Dendritic cell treated with granulocyte-macrophage colony-stimulating factor and Interleukin-4, amounts not matched to agents 40 ng/mL and 50 ng/mL, for 4 days (primary cell): ENCODE data around the gene MRM3.
"Not testable (repeated sequence)": the region's sequence is repeated elsewhere in the genome, so short reads cannot be mapped to it uniquely, and the experiment has no call there.

Experiments
- H3K27ac Mint-ChIP-seq: one replicate; pipeline ENCODE4 v1.8.0; 2022; ENCODE audit warnings: mild to moderate bottlenecking, mixed read lengths
- H3K27me3 Mint-ChIP-seq: one replicate; pipeline ENCODE4 v1.8.0; 2022; ENCODE audit warnings: mild to moderate bottlenecking, mixed read lengths
- H3K36me3 Mint-ChIP-seq: one replicate; pipeline ENCODE4 v1.8.0; 2022; ENCODE audit warnings: low read depth, mixed read lengths
- H3K4me1 Mint-ChIP-seq: one replicate; pipeline ENCODE4 v1.8.0; 2022; ENCODE audit warnings: low read depth, mixed read lengths
- H3K4me3 Mint-ChIP-seq: one replicate; pipeline ENCODE4 v1.8.0; 2022; ENCODE audit warnings: mild to moderate bottlenecking, moderate library complexity, mixed read lengths
- H3K9me3 Mint-ChIP-seq: one replicate; pipeline ENCODE4 v1.8.0; 2022; ENCODE audit warnings: mixed read lengths
- intact Hi-C: fragments of 100-400 bp; cut with micrococcal nuclease; formaldehyde crosslinking; loops from one replicate; pipeline ENCODE4 v1.15.0; 2022

Gene MRM3

GRCh38 chr17:834136-834535 is 52.0 kb downstream of the MRM3 start:
- Mint-ChIP-seq H3K27ac (no peak overlapping the region), H3K27me3 (peaks cover 12% of the 10 kb centered on the region), H3K36me3 (no peaks in the 10 kb centered on the region), H3K4me1 (no peaks in the 10 kb centered on the region), H3K4me3 (no peak overlapping the region), H3K9me3 (no peaks in the 10 kb centered on the region)
- intact Hi-C loops, result no loop called here

GRCh38 chr17:835263-835662 is 53.1 kb downstream of the MRM3 start:
- Mint-ChIP-seq H3K27me3 (peaks cover 10% of the 10 kb centered on the region), H3K36me3 (no peaks in the 10 kb centered on the region), H3K4me3 (no peak overlapping the region), H3K9me3 (no peaks in the 10 kb centered on the region), H3K4me1 (no peaks in the 10 kb centered on the region), H3K27ac (no peak overlapping the region)
- intact Hi-C loops, result no loop called here

- intact Hi-C loops, H3K27ac Mint-ChIP-seq, H3K4me1 Mint-ChIP-seq, H3K4me3 Mint-ChIP-seq, H3K9me3 Mint-ChIP-seq, H3K36me3 Mint-ChIP-seq: not testable (repeated sequence)
- H3K27me3 Mint-ChIP-seq, result peaks cover 10% of the 10 kb centered on the region
Observed at GRCh38 chr17:835721-836120, 53.6 kb downstream of the MRM3 start.

GRCh38 chr17:836151-836550 is 54.0 kb downstream of the MRM3 start:
- H3K4me3 Mint-ChIP-seq, result no peak overlapping the region
- intact Hi-C loops, result no loop called here
- no peaks in the 10 kb centered on the region for H3K9me3 Mint-ChIP-seq
- H3K36me3 Mint-ChIP-seq, result no peaks in the 10 kb centered on the region
- H3K27ac Mint-ChIP-seq, result no peak overlapping the region
- H3K4me1 Mint-ChIP-seq, result no peaks in the 10 kb centered on the region
- H3K27me3 Mint-ChIP-seq, result peaks cover 10% of the 10 kb centered on the region

GRCh38 chr17:838486-838885 is 56.3 kb downstream of the MRM3 start:
- no peak overlapping the region for H3K27ac Mint-ChIP-seq
- intact Hi-C loops, result no loop called here
- H3K36me3 Mint-ChIP-seq, result no peaks in the 10 kb centered on the region
- no peak overlapping the region for H3K4me3 Mint-ChIP-seq
- H3K9me3 Mint-ChIP-seq, result no peaks in the 10 kb centered on the region
- H3K4me1 Mint-ChIP-seq, result no peaks in the 10 kb centered on the region
- peaks cover 10% of the 10 kb centered on the region for H3K27me3 Mint-ChIP-seq

DNA sequence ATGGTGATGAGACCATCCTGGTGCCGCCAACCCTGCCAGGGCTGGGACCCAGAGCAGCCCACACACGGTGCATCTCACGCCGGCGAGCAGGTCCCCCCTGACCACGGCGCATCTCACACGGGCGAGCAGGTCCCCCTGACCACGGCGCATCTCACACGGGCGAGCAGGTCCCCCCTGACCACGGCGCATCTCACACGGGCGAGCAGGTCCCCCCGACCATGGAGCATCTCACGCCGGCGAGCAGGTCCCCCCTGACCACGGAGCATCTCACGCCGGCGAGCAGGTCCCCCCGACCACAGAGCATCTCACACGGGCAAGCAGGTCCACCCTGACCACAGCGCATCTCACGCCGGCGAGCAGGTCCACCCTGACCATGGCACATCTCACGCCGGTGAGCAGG is 59.2 kb downstream of the MRM3 start:
- H3K36me3 Mint-ChIP-seq, result no peaks in the 10 kb centered on the region
- peaks cover 29% of the 10 kb centered on the region for H3K27me3 Mint-ChIP-seq
- H3K4me3 Mint-ChIP-seq, result no peak overlapping the region
- no peaks in the 10 kb centered on the region for H3K9me3 Mint-ChIP-seq
- no peak overlapping the region for H3K27ac Mint-ChIP-seq
- intact Hi-C loops, result no loop called here
- H3K4me1 Mint-ChIP-seq, result no peaks in the 10 kb centered on the region
